GM12878 (cell line): Measurements from ENCODE around the gene ENDOV. TPM values are rescaled to one million over a fixed set of nuclear protein-coding genes. Genes with fewer than 3 reads are reported as not detected.

ENCODE experiments used
- ATAC-seq: fragments of 200-7000 bp; cut with Tn5 transposase; 3 replicates; pipeline ENCODE4 v1.9.1; 2020; ENCODE audit warnings: mild to moderate bottlenecking, moderate library complexity
- BruUV-seq: library from RNA; stranded (reverse); fragments of 400-500 nt; replicated peaks from 2 replicates; lab custom pipeline; 2021; lab: Mats Ljungman, UMichigan
- CTCF ChIA-PET: fragments of 300-600 bp; sonication (Branson Sonifier 250); formaldehyde crosslinking; extraction: SDS; loops from one replicate; lab custom pipeline; 2021; ENCODE audit warnings: inconsistent platforms; lab: Yijun Ruan, JAX
- POLR2A ChIA-PET: fragments of 350-600 bp; formaldehyde crosslinking; extraction: SDS; loops from one replicate; lab custom pipeline; 2021; ENCODE audit warnings: inconsistent platforms; lab: Charles Lee
- RAD21 ChIA-PET: fragments of 300-600 bp; sonication (Branson Sonifier 250); formaldehyde crosslinking; loops from one replicate; lab custom pipeline; 2023; ENCODE audit warnings: antibody characterized with exemption; ENCODE audit not compliant: unreplicated experiment; lab: Charles Lee
- SMC1A ChIA-PET: fragments of 300-600 bp; sonication (Branson Sonifier 250); formaldehyde crosslinking; loops from one replicate; lab custom pipeline; 2023; ENCODE audit not compliant: unreplicated experiment, uncharacterized antibody; lab: Charles Lee
- DNase-seq: peaks from one replicate; pipeline ENCODE4 v3.0.0-alpha.2; 2011; ENCODE audit warnings: low read depth, low spot score
- FAIRE-seq: peaks from 3 replicates; lab custom pipeline; 2011; peaks lifted over from hg19 to GRCh38; lab: Jason Lieb, UNC
- H2AFZ ChIP-seq: 2 replicates; pipeline ENCODE4 v1.6.0; 2011; ENCODE audit warnings: low read depth, low read length, control low read depth; ENCODE audit not compliant: control insufficient read depth
- H3K27ac ChIP-seq: 2 replicates; pipeline ENCODE4 v1.5.1; 2011; ENCODE audit warnings: control low read depth; ENCODE audit not compliant: control insufficient read depth, insufficient read depth
- H3K27me3 ChIP-seq, 2 experiments: replicated peaks in 1 of 2; 2 replicates each; pipeline versions ENCODE4 v1.6.0 to v1.6.1; 2011; ENCODE audit warnings: low read length in 1 of 2; ENCODE audit not compliant: control insufficient read depth in 2 of 2, insufficient read depth in 2 of 2
- H3K36me3 ChIP-seq, 2 experiments: 2 replicates each; pipeline ENCODE4 v1.5.1; 2011; ENCODE audit warnings: low read length in 1 of 2; ENCODE audit not compliant: control insufficient read depth in 2 of 2, insufficient read depth in 2 of 2
- H3K4me1 ChIP-seq: 2 replicates; pipeline ENCODE4 v1.6.1; 2011; ENCODE audit warnings: mild to moderate bottlenecking, low read length, moderate library complexity, mixed read lengths; ENCODE audit not compliant: control insufficient read depth, insufficient read depth
- H3K4me2 ChIP-seq: 2 replicates; pipeline ENCODE4 v1.6.0; 2011; ENCODE audit warnings: control low read depth; ENCODE audit not compliant: control insufficient read depth, insufficient read depth
- H3K4me3 ChIP-seq: fragments of 200-600 bp; sonication (generic); 2 replicates; pipeline ENCODE4 v1.5.1; 2016
- H3K79me2 ChIP-seq: 2 replicates; pipeline ENCODE4 v1.6.0; 2011; ENCODE audit warnings: low read length; ENCODE audit not compliant: control insufficient read depth, insufficient read depth
- H3K9ac ChIP-seq: 2 replicates; pipeline ENCODE4 v1.8.0; 2011; ENCODE audit warnings: low read length, control low read depth, mixed read lengths; ENCODE audit not compliant: control insufficient read depth, insufficient read depth
- H3K9me3 ChIP-seq: replicated peaks from 3 replicates; pipeline ENCODE4 v1.5.1; 2011; ENCODE audit warnings: mild to moderate bottlenecking, low read length; ENCODE audit not compliant: control insufficient read depth, insufficient read depth
- H4K20me1 ChIP-seq: 2 replicates; pipeline ENCODE4 v1.6.0; 2011; ENCODE audit not compliant: control insufficient read depth, insufficient read depth
- CEBPZ ChIP-seq: fragments of 150-350 bp; IDR thresholded peaks from 2 replicates; pipeline ENCODE4 v1.6.1; 2016; ENCODE audit warnings: low read depth, low read length
- FOS ChIP-seq: IDR thresholded peaks from 3 replicates; pipeline ENCODE4 v1.6.1; 2011; ENCODE audit warnings: borderline replicate concordance; ENCODE audit not compliant: insufficient read length; ENCODE audit errors: extremely low read depth
- MTA3 ChIP-seq: IDR thresholded peaks from 2 replicates; pipeline ENCODE4 v1.6.1; 2012; ENCODE audit warnings: low read length, inconsistent platforms, borderline replicate concordance
- WGBS: methylation state at CpG from one replicate; pipeline ENCODE4 v1.1.6; 2016; ENCODE audit warnings: low lambda C conversion rate; ENCODE audit not compliant: insufficient replicate concordance, insufficient coverage; ENCODE audit errors: missing lambda C conversion rate; 5-methylcytosine and 5-hydroxymethylcytosine counted together
- in situ Hi-C: fragments of 300-500 bp; cut with MboI; formaldehyde crosslinking; loops from 9 replicates; pipeline ENCODE4 v1.14.3; 2018; ENCODE audit warnings: mixed read lengths
- intact Hi-C: fragments of 100-400 bp; cut with micrococcal nuclease; formaldehyde crosslinking; loops from one replicate; pipeline ENCODE4 v1.14.2; 2022; ENCODE audit not compliant: unreplicated experiment
- polyA plus RNA-seq, 11 experiments: library from polyadenylated mRNA; depleted of rRNA in 4 of 11; unstranded in 6 of 11; stranded (reverse) in 5 of 11; fragments of >200 nt; fragmentation: Nextera tagmentation in 4 of 11; fragmentation: Illumina TruSeq in 1 of 11; extraction: Ambion mirVana in 4 of 11; extraction: Trizol in 1 of 11; gene quantifications; 1 replicate in 1 of 11; 2 replicates in 10 of 11; pipeline versions ENCODE4 v1.2.1 to v1.2.3, GENCODE V29; 2011 to 2016; ENCODE audit warnings: inconsistent platforms in 2 of 11, missing spikeins in 2 of 11, low read depth in 1 of 11
- total RNA-seq, 4 experiments: library from RNA; depleted of rRNA in 3 of 4; stranded (reverse); fragments of >200 nt in 3 of 4; fragmentation: Illumina TruSeq in 1 of 4; extraction: Trizol in 1 of 4; gene quantifications; 2 replicates each; pipeline versions ENCODE4 v1.2.1 to v1.2.3, GENCODE V29; 2013 to 2021

ENDOV gene
- total and polyA plus RNA-seq, 10 of the 15 experiments (the other 5 are each of a cell fraction or from before 2014, with no cell fraction given): 0.63 to 11.9 (median 8.1) TPM

- no TSS peak for BruUV-seq
- ChIA-PET SMC1A (interaction anchor here (1.5 kb wide), 1 partner anchor 150 kb away, joined by 4 read pairs; no protein-coding TSS in a partner anchor), POLR2A (no interaction called here), CTCF (interaction anchor here (0.7 to 5.0 kb wide), 5 partner anchors 29 to 543 kb away, joined by 3 to 61 read pairs (median 3); no protein-coding TSS in a partner anchor), RAD21 (interaction anchor here (0.8 kb wide), 1 partner anchor 11 kb away, joined by 3 read pairs; no protein-coding TSS in a partner anchor)
- intact Hi-C loops (loop anchor here (10.0 kb wide), 1 partner anchor 310 kb away; no protein-coding TSS in a partner anchor), in situ Hi-C loops (loop anchor here (5.0 kb wide), 2 partner anchors 147 to 557 kb away; no protein-coding TSS in a partner anchor)
- H3K4me2 ChIP-seq: no peak overlapping the region
- no peak overlapping the region for H2AFZ ChIP-seq
- WGBS: 51% methylated on average over 27 of the region's 27 CpGs
- H3K9me3 ChIP-seq: no peaks in the 10 kb centered on the region
- H3K36me3 ChIP-seq: no peaks in the 10 kb centered on the region
- no peaks in the 10 kb centered on the region for H3K27me3 ChIP-seq
- TF ChIP-seq MTA3 (no peak), FOS (no peak), CEBPZ (no peak)
- H3K4me3 ChIP-seq: no peak overlapping the region
- H4K20me1 ChIP-seq: no peaks in the 10 kb centered on the region; the same call in 1 of the 2 replicates
- ATAC-seq (no peak), FAIRE-seq (no peak), DNase-seq (no peak)
- H3K27ac ChIP-seq: no peak overlapping the region
- no peaks in the 10 kb centered on the region for H3K79me2 ChIP-seq
- peaks cover 3% of the 10 kb centered on the region for H3K4me1 ChIP-seq
- no peak overlapping the region for H3K9ac ChIP-seq
Observed at GRCh38 chr17:80424878-80425765, 10.2 kb downstream of the ENDOV start.
